HL-60 (cell line): Measurements from ENCODE around the gene SORCS2.

ENCODE experiments used
- CTCF ChIP-seq: IDR thresholded peaks from one replicate; pipeline ENCODE4 v1.5.1; 2011; ENCODE audit warnings: low read length, control low read depth, inconsistent platforms; ENCODE audit not compliant: insufficient read depth
- GABPA ChIP-seq: IDR thresholded peaks from 2 replicates; pipeline ENCODE4 v1.6.1; 2012; ENCODE audit warnings: low read depth
- POLR2AphosphoS5 ChIP-seq: IDR thresholded peaks from 2 replicates; pipeline ENCODE4 v1.6.1; 2012; ENCODE audit warnings: low read depth

- no peak for TF ChIP-seq CTCF
- TF ChIP-seq GABPA: no peak
- TF ChIP-seq POLR2AphosphoS5: no peak
Observed at GRCh38 chr4:7287274-7287917, 95.1 kb downstream of the SORCS2 start.
